HepG2 (cell line): ENCODE data around the gene NOX3. TPM values are rescaled to one million over a fixed set of nuclear protein-coding genes. Genes with fewer than 3 reads are reported as not detected.

Experiments used
- ARID2 ChIP-seq: sonication (generic); formaldehyde crosslinking; IDR thresholded peaks from 2 replicates; pipeline ENCODE4 v1.8.1; 2022; ENCODE audit warnings: mild to moderate bottlenecking, missing genetic modification reagents, borderline replicate concordance
- ATM ChIP-seq: fragments of 450-650 bp; IDR thresholded peaks from 2 replicates; pipeline ENCODE4 v1.7.1; 2017; ENCODE audit warnings: mild to moderate bottlenecking, borderline replicate concordance
- ERF ChIP-seq: IDR thresholded peaks from 2 replicates; pipeline ENCODE4 v1.6.1; 2018; ENCODE audit warnings: missing biosample characterization, missing genetic modification reagents
- SMARCC2 ChIP-seq: fragments of 450-650 bp; IDR thresholded peaks from 2 replicates; pipeline ENCODE4 v1.6.1; 2017; ENCODE audit warnings: antibody characterized with exemption, mild to moderate bottlenecking
- TCF12 ChIP-seq, 2 experiments: fragments of 450-650 bp in 1 of 2; sonication (generic) in 1 of 2; formaldehyde crosslinking in 1 of 2; IDR thresholded peaks; 2 replicates each; pipeline versions ENCODE4 v1.6.1 to v1.8.0; 2017 to 2022; ENCODE audit warnings: antibody characterized with exemption in 1 of 2, mild to moderate bottlenecking in 1 of 2, missing genetic modification reagents in 1 of 2, moderate library complexity in 1 of 2
- ZBTB44 ChIP-seq: sonication (generic); formaldehyde crosslinking; IDR thresholded peaks from 2 replicates; pipeline ENCODE4 v1.4.0; 2020; ENCODE audit warnings: missing genetic modification reagents
- ZNF44 ChIP-seq: sonication (generic); formaldehyde crosslinking; IDR thresholded peaks from 2 replicates; pipeline ENCODE4 v1.5.1; 2020; ENCODE audit warnings: mild to moderate bottlenecking, missing genetic modification reagents
- ZNF883 ChIP-seq: sonication (generic); formaldehyde crosslinking; IDR thresholded peaks from 2 replicates; pipeline ENCODE4 v1.5.1; 2020; ENCODE audit warnings: mild to moderate bottlenecking, missing genetic modification reagents; ENCODE audit errors: not compliant biosample characterization
- ZSCAN30 ChIP-seq: sonication (generic); formaldehyde crosslinking; IDR thresholded peaks from 2 replicates; pipeline ENCODE4 v1.5.0; 2020; ENCODE audit warnings: mild to moderate bottlenecking, missing genetic modification reagents
- polyA plus RNA-seq, 8 experiments: library from polyadenylated mRNA; depleted of rRNA in 3 of 8; stranded (reverse) in 7 of 8; unstranded in 1 of 8; fragments of >200 nt; fragmentation: Illumina TruSeq in 4 of 8; extraction: Trizol in 4 of 8; gene quantifications; 2 replicates each; pipeline versions ENCODE4 v1.2.1 to v1.2.3, GENCODE V29; 2011 to 2016; ENCODE audit warnings: low read depth in 4 of 8, missing spikeins in 1 of 8, mixed read lengths in 1 of 8; ENCODE audit not compliant: insufficient read depth in 1 of 8
- total RNA-seq, 5 experiments: library from RNA; depleted of rRNA; stranded (reverse); fragments of >200 nt; fragmentation: Illumina TruSeq; extraction: Trizol; gene quantifications; 2 replicates each; pipeline ENCODE4 v1.2.3, GENCODE V29; 2016; ENCODE audit warnings: low read depth in 1 of 5
- TF ChIP-seq, protein P1 (sequence below): sonication (generic); formaldehyde crosslinking; IDR thresholded peaks from 2 replicates; pipeline ENCODE4 v1.4.0; 2020; ENCODE audit warnings: mild to moderate bottlenecking, missing genetic modification reagents, borderline replicate concordance
- TF ChIP-seq, protein P2 (sequence below): sonication (generic); formaldehyde crosslinking; IDR thresholded peaks from 2 replicates; pipeline ENCODE4 v1.4.0; 2020; ENCODE audit warnings: missing genetic modification reagents
- TF ChIP-seq, protein P3 (sequence below): sonication (generic); formaldehyde crosslinking; IDR thresholded peaks from 2 replicates; pipeline ENCODE4 v1.8.0; 2022; ENCODE audit warnings: missing genetic modification reagents, mild to moderate bottlenecking, borderline replicate concordance
- TF ChIP-seq, protein P4 (sequence below): sonication (generic); formaldehyde crosslinking; conservative IDR thresholded peaks from 2 replicates; pipeline ENCODE4 v1.8.1; 2023; ENCODE audit warnings: missing genetic modification reagents

Gene NOX3
- total and polyA plus RNA-seq, 2 of the 13 experiments (the other 11 are each of a cell fraction or from before 2014, with no cell fraction given) = 0.09 to 0.18 TPM

DNA sequence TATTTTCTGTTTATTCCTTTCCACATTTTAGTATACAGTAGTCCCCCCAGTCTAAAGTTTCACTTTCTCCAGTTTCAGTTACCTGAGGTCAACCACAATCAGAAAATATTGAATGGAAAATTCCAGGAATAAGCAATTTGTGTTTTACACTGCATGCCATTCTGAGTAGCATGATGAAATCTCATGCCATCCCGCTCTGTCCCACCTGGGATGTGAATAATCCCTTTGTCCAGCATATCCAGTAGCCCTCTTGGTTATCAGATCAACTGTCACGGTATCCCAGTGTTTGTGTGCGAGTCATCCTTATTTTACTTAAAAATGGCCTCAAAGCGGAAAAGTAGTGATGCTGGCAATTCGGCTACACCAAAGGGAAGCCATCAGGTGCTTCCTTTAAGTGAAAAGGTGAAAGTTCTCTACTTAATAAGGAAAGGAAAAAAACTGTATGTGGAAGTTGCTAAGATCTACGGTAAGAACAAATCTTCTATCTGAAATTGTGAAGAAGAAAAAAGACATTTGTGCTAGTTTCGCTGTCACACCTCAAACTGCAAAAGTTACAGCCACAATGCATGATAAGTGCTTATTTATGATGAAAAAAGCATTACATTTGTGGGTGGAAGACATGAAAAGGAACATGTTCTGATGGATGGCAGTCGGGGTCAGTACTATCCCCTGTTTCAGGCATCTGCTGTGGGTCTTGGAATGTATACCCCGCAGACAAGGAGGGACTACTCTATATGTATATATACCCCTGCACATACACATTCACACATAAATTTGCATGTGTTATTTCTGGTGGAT, 11.3 kb downstream of the NOX3 start (continued):
- TF ChIP-seq, protein P1, sequence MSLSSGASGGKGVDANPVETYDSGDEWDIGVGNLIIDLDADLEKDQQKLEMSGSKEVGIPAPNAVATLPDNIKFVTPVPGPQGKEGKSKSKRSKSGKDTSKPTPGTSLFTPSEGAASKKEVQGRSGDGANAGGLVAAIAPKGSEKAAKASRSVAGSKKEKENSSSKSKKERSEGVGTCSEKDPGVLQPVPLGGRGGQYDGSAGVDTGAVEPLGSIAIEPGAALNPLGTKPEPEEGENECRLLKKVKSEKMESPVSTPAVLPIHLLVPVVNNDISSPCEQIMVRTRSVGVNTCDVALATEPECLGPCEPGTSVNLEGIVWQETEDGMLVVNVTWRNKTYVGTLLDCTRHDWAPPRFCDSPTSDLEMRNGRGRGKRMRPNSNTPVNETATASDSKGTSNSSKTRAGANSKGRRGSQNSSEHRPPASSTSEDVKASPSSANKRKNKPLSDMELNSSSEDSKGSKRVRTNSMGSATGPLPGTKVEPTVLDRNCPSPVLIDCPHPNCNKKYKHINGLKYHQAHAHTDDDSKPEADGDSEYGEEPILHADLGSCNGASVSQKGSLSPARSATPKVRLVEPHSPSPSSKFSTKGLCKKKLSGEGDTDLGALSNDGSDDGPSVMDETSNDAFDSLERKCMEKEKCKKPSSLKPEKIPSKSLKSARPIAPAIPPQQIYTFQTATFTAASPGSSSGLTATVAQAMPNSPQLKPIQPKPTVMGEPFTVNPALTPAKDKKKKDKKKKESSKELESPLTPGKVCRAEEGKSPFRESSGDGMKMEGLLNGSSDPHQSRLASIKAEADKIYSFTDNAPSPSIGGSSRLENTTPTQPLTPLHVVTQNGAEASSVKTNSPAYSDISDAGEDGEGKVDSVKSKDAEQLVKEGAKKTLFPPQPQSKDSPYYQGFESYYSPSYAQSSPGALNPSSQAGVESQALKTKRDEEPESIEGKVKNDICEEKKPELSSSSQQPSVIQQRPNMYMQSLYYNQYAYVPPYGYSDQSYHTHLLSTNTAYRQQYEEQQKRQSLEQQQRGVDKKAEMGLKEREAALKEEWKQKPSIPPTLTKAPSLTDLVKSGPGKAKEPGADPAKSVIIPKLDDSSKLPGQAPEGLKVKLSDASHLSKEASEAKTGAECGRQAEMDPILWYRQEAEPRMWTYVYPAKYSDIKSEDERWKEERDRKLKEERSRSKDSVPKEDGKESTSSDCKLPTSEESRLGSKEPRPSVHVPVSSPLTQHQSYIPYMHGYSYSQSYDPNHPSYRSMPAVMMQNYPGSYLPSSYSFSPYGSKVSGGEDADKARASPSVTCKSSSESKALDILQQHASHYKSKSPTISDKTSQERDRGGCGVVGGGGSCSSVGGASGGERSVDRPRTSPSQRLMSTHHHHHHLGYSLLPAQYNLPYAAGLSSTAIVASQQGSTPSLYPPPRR = peak; percentile 83; the same call in 1 of the 2 replicates
- no peak for TF ChIP-seq ZSCAN30
- no peak for TF ChIP-seq ZNF883 (CRISPR knock-in tag)
- TF ChIP-seq ARID2 = no peak
- no peak for TF ChIP-seq ATM
- TF ChIP-seq, protein P2, sequence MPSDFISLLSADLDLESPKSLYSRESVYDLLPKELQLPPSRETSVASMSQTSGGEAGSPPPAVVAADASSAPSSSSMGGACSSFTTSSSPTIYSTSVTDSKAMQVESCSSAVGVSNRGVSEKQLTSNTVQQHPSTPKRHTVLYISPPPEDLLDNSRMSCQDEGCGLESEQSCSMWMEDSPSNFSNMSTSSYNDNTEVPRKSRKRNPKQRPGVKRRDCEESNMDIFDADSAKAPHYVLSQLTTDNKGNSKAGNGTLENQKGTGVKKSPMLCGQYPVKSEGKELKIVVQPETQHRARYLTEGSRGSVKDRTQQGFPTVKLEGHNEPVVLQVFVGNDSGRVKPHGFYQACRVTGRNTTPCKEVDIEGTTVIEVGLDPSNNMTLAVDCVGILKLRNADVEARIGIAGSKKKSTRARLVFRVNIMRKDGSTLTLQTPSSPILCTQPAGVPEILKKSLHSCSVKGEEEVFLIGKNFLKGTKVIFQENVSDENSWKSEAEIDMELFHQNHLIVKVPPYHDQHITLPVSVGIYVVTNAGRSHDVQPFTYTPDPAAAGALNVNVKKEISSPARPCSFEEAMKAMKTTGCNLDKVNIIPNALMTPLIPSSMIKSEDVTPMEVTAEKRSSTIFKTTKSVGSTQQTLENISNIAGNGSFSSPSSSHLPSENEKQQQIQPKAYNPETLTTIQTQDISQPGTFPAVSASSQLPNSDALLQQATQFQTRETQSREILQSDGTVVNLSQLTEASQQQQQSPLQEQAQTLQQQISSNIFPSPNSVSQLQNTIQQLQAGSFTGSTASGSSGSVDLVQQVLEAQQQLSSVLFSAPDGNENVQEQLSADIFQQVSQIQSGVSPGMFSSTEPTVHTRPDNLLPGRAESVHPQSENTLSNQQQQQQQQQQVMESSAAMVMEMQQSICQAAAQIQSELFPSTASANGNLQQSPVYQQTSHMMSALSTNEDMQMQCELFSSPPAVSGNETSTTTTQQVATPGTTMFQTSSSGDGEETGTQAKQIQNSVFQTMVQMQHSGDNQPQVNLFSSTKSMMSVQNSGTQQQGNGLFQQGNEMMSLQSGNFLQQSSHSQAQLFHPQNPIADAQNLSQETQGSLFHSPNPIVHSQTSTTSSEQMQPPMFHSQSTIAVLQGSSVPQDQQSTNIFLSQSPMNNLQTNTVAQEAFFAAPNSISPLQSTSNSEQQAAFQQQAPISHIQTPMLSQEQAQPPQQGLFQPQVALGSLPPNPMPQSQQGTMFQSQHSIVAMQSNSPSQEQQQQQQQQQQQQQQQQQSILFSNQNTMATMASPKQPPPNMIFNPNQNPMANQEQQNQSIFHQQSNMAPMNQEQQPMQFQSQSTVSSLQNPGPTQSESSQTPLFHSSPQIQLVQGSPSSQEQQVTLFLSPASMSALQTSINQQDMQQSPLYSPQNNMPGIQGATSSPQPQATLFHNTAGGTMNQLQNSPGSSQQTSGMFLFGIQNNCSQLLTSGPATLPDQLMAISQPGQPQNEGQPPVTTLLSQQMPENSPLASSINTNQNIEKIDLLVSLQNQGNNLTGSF (CRISPR knock-in tag) = peak; percentile 84; the same call in 1 of the 2 replicates
- TF ChIP-seq ZBTB44 (CRISPR knock-in tag) = no peak
- 0 out of 2 replicates have a peak, but pooled peaks have one; percentile 47 for TF ChIP-seq ZNF44 (CRISPR knock-in tag)
- TF ChIP-seq, protein P3, sequence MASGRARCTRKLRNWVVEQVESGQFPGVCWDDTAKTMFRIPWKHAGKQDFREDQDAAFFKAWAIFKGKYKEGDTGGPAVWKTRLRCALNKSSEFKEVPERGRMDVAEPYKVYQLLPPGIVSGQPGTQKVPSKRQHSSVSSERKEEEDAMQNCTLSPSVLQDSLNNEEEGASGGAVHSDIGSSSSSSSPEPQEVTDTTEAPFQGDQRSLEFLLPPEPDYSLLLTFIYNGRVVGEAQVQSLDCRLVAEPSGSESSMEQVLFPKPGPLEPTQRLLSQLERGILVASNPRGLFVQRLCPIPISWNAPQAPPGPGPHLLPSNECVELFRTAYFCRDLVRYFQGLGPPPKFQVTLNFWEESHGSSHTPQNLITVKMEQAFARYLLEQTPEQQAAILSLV (CRISPR knock-in tag) = no peak
- TF ChIP-seq TCF12 (IDR thresholded peaks at IDR 0.05) = no peak
- no peak for TF ChIP-seq TCF12 (CRISPR knock-in tag; IDR thresholded peaks at IDR 0.05)
- TF ChIP-seq, protein P4, sequence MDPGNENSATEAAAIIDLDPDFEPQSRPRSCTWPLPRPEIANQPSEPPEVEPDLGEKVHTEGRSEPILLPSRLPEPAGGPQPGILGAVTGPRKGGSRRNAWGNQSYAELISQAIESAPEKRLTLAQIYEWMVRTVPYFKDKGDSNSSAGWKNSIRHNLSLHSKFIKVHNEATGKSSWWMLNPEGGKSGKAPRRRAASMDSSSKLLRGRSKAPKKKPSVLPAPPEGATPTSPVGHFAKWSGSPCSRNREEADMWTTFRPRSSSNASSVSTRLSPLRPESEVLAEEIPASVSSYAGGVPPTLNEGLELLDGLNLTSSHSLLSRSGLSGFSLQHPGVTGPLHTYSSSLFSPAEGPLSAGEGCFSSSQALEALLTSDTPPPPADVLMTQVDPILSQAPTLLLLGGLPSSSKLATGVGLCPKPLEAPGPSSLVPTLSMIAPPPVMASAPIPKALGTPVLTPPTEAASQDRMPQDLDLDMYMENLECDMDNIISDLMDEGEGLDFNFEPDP = no peak
- no peak for TF ChIP-seq SMARCC2
- TF ChIP-seq ERF (CRISPR knock-in tag) = peak; percentile 97
